NCI-H2107 (cell line): ENCODE data around the gene NLGN1.

Experiments
- DNase-seq: peaks from one replicate; lab custom pipeline; 2025; lab: John Stamatoyannopoulos, UW

The NLGN1 gene

GRCh38 chr3:173711619-173712018 is 314.1 kb downstream of the NLGN1 start:
- no peak for DNase-seq

DNA sequence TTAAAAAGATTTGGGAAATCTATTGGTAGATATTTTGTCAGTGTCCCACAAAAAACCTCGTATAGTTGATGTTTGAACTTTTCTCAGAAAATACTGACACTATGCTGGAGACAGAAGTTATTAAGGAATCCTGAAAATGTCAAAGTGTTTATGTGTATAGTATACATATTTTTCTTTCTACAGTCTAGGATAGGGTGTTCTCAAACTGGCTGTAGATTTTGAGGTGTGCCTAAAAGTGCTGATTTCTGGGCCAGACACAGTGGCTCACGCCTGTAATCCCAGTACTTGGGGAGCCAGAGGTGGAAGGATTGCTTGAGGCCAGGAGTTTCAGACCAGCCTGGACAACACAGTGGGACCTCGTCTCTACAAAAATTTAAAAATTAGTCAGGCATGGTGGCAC is 322.0 kb downstream of the NLGN1 start:
- DNase-seq, result no peak

- DNase-seq, result no peak
Measured at GRCh38 chr3:173725507-173725906, 328.0 kb downstream of the NLGN1 start.

GRCh38 chr3:173730391-173730790 is 332.8 kb downstream of the NLGN1 start:
- DNase-seq, result no peak

GRCh38 chr3:173732237-173732636 is 334.7 kb downstream of the NLGN1 start:
- DNase-seq, result no peak

- DNase-seq, result no peak
Measured at GRCh38 chr3:173733029-173733652, 335.6 kb downstream of the NLGN1 start.

- DNase-seq, result no peak
Measured at GRCh38 chr3:173734473-173734872, 336.9 kb downstream of the NLGN1 start.

GRCh38 chr3:173734895-173735294 is 337.4 kb downstream of the NLGN1 start:
- DNase-seq, result no peak

GRCh38 chr3:173735841-173736240 is 338.3 kb downstream of the NLGN1 start:
- DNase-seq, result no peak

- DNase-seq, result no peak
Measured at GRCh38 chr3:173737167-173737808, 339.7 kb downstream of the NLGN1 start.

DNA sequence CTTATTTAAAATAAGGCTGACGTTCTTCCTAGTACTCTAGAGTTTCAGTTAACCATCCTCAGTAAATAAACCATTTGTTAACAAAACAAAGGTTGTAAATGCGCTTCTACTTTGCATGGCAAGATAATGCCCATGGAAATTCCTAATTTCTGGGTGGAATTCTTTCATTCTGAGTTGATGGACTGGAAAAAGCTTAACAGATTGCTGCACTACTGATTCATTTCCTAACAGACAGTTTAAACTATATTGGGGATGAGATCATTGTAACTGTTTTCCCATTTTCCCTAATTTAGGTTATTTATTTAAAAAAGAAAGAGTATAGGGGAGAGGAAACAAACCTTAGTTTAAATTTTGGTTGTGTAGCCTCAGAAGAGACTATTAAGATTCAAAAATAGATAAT is 342.2 kb downstream of the NLGN1 start:
- DNase-seq, result no peak

DNA sequence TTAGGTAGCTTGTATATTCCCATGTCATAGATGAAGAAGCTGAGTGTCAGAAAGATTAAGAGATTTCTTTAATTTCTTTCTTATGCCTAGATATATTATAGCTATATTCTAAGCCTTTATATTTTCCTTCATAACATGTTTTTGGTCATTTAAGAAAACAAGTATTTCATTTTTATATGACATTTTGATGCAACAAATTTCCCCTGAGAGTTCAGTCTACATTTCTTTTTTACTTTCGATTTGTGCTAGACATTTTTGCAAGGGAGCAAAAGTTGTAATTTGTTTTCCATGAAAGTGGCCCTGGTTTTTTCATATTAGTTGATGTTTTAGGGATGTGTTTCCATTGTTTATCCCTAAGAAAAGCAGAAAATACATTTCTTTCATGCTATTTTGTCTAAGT is 344.9 kb downstream of the NLGN1 start:
- DNase-seq, result no peak

- DNase-seq, result no peak
Measured at GRCh38 chr3:173743111-173743510, 345.6 kb downstream of the NLGN1 start.

DNA sequence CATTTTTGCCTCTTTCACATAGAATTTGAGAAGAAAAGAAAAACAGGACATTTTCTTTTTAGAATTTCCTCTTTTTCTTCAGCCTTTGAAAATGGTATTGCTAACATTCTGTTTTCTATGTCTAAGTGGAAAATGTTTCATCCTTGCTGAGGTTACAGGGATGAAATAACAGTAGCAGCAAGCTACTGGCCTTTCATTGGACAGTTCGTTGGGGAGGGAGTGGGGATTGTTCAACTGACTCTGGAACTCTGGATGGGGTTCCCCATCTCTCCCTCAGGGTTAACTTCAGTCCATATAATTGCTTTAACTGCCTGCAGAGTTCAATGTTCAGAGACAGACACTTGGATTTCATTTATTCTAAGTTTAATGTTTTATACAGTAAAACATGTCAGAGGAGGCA is 346.0 kb downstream of the NLGN1 start:
- no peak for DNase-seq

GRCh38 chr3:173744479-173744878 is 346.9 kb downstream of the NLGN1 start:
- no peak for DNase-seq

- no peak for DNase-seq
Measured at GRCh38 chr3:173744895-173745294, 347.4 kb downstream of the NLGN1 start.

GRCh38 chr3:173745952-173746682 is 348.6 kb downstream of the NLGN1 start:
- no peak for DNase-seq

DNA sequence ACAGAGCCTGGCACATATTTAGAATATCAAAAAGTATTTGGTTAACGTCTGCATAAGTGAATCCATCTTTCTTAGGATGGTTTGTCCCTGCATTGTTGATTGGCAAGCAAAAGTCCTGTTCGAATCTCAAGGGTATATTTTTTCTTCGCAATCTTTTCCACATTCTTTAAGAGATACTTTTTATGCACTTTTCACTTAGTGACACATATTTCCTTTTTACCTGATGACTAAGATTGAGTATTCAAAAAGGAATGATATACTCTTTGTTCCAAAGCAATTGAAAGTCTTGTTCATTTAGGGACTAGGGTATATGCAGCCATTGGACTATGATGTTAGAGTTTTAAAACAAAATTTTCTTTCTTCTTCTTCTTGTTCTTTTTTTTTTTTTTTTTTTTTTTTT is 349.9 kb downstream of the NLGN1 start:
- DNase-seq, result no peak

DNA sequence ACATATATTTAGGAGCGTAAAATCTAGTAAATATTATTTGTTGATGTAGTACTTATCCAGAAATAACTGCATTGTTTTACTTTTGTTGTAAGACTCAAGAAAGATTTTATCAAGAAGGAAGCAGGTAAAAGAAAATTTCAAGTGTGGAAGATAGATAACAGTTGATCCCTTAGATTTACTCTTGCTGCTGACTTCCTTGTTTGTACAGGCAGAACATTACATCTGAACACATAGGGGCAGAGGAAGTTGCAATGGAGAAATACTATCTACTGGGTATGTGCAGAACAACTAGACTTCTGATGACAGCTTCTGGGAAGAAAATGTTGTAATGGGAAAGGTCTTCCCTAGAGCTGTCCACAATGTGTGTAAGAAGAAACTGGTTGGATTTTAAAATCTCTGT is 350.6 kb downstream of the NLGN1 start:
- no peak for DNase-seq

GRCh38 chr3:173750095-173750494 is 352.6 kb downstream of the NLGN1 start:
- DNase-seq, result no peak

DNA sequence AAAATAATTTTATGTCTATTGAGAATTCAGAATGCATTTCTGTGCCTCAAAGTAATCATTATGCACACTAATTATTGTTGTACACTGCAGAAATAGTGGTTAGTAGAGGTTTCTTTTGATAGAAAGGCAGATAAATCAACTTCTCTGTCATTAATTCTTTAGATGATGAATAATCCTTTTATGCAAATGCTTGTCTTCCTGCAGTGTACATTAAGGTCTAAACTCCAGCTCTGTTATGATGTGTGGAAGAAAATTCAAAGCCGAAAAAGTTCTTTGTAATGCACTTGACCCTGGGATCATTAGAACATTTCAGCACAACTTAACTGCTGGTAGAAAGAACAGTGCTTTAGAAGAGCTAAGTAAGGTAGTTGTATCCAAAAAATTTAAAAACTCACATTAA is 353.0 kb downstream of the NLGN1 start:
- no peak for DNase-seq

- DNase-seq, result no peak
Measured at GRCh38 chr3:173753593-173753992, 356.0 kb downstream of the NLGN1 start.

DNA sequence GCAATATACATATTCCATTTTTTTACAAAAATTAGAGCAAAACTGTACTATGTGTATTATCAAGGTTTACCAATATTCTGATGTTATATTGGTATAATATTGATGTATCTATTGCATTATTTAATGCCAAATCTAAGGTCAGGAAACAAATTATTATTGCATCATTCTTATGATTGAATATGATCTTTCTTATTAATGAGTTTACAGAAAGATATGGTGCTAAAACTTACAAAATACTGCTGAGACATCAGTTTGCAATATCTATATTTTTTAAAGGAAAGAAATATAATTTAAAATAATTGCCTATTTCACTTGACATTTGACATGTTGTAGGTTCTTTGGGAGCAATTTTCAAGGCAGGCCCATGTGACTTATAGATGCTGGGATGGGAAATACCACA is 357.6 kb downstream of the NLGN1 start:
- DNase-seq, result no peak
